ENCODE results near the gene XRCC5.

- no peak for TF ChIP-seq CTCF (optimal IDR thresholded peaks at IDR 0.05 in 1 of 3, IDR thresholded peaks at IDR 0.05 in 1 of 3, conservative IDR thresholded peaks at IDR 0.05 in 1 of 3; ENCODE audit: extremely low read depth in 1 of 3, insufficient read depth in 2 of 3, low read length in 3 of 3)
- no peak for TF ChIP-seq EZH2 (IDR thresholded peaks at IDR 0.05; ENCODE audit: low read length)
Measured at GRCh38 chr2:216081012-216081411, 28.1 kb upstream of the XRCC5 start.
